ENCODE results near the gene HEXB.

Gene HEXB

DNA sequence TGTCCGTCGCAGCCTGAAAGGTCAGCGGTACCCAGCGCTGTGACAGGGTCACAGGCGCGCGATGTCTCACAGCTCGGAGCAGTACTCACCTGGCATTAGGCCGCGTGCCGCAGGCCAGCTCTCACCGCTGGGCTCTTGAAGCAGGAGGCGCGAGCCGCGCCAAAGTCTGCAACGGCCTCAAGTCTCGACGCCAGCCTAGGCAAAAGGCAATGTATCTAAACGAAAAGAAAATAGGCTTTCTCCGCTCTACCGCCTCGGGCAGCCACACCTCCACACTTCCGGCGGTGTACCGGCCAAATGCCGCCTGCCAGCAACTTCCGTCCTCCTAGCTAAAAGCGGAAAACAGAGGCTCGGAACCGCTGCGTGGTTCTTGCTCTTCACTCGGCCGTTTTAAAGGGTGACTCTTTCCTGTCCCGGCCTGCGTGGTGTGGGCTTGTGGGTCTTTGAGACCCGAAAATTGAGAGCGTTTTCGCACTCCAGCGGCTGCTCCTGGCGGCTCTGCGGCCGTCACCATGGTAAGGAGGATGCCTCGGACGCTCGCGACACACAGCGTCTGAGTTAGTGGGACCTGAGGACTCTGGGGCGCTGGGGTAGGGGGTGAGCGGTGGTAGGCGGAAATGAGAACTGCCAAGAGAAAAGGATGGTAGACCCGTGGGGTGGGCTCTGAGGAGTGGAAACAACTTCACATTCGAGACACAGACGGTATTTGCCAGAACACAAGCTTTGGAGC lies 82.0 kb downstream of the HEXB start, which contains the start of the genes GFM2 and NSA2:
GFM2 (minus strand) TSS at position 269 of the 730 bp plus-strand sequence. CDS start 3,375 bp downstream, outside the sequence.
NSA2 (plus strand) TSS at position 401 of the 730 bp plus-strand sequence; CDS start at position 513, 112 bp downstream.
- TF ChIP-seq JUND (IDR thresholded peaks at IDR 0.05; ENCODE audit: low read depth), result no peak
- DNase-seq (ENCODE audit: low read depth in 1 of 2, low spot score in 1 of 2), result peak; percentile 44 to 95
- in situ Hi-C loops (cut with HindIII; ENCODE audit: low pct_unique_long_range_greater_than_20kb, low sequenced_read_pairs), result no loop called here

DNA sequence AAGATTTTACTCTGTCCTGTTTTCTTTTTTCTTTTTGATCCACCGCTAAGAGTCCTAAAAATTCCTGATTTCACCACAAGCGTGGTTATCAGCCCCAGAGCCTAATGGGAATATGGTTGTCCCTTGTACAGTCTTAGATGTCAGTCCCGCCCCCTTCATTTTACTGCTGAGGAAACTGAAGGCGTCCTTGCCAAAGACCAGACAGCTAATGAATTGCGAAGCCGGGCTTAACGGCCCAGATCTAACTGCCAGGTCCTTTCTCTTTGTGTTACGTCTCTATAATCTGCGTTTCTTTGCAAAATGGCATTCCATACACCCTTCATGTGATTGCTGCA lies 82.5 kb downstream of the HEXB start:
- peak in 1 of 2 experiments; percentile 31 for DNase-seq (ENCODE audit: low read depth in 1 of 2, low spot score in 1 of 2)
- TF ChIP-seq JUND (IDR thresholded peaks at IDR 0.05; ENCODE audit: low read depth), result no peak
- in situ Hi-C loops (cut with HindIII; ENCODE audit: low pct_unique_long_range_greater_than_20kb, low sequenced_read_pairs), result no loop called here

All from T47D (cell line).